Medulla oblongata (tissue), 1 donor: ENCODE results near the gene NGFR.
"Not testable (repeated sequence)": the region's sequence is repeated elsewhere in the genome, so short reads cannot be mapped to it uniquely, and the experiment has no call there.

ENCODE experiments used
- DNase-seq: peaks from one replicate; pipeline ENCODE4 v3.0.0-alpha.2; 2015; ENCODE audit errors: extremely low spot score

Gene NGFR

GRCh38 chr17:49496183-49496866 lies 1.2 kb downstream of the NGFR start:
- peak; percentile 68 for DNase-seq

DNA sequence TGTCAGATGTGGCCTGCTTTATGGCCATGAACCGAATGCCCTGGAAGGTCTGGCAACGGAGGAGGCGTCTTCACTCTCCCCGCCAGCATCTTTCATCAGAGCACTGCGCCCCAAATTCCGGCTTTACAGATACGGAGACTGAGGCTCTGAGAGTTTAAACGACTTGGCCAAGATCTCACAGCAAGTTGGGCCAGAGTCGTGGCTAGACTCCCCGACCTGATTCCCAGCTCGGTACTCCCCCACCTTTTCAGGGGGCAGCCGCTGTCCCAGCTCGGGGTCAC lies 1.7 kb downstream of the NGFR start:
- DNase-seq = no peak

- DNase-seq = no peak
These were observed 2.3 kb downstream of the NGFR start for GRCh38 chr17:49497148-49498028.

GRCh38 chr17:49498029-49498615 lies 3.0 kb downstream of the NGFR start:
- no peak for DNase-seq

DNA sequence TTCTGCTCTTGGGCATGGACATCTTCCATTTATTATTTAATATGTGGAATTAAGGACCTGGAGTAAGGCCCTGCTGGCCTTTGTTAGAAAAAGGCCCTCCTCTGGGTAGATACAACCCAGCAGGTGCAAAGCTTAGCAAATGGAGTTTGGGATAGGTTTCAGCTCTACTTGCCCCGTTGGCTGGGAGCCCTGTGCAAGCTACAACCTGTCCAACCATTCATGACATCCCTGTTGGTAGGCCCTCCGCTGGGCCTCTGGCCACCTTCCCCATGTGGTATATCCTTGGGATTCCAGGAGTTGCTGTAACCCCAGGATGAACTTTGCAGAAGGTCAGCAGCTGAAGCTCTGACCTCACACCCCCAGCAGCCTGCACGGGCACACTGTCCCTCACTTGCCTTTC lies 6.4 kb downstream of the NGFR start:
- DNase-seq = no peak

DNA sequence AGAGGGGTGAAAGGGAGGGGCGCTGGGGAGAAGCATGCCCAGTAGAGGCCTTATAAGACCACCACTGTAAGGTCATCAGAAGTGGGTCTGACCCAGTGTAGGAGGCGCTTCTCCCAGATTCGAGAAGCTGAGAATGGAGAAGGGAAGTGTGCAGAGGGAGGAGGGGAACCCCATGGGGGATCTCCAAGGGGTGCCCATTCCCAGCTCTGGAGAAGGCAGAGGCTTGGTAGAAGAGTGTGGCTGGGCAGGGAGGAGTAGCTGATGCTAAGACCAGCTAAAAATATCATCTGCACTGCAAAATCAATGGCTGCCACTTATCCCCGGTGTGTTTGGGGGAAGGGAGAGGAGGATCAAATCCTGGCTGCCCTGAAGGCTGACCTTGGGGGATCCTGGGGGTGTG lies 7.2 kb downstream of the NGFR start:
- DNase-seq = no peak

DNA sequence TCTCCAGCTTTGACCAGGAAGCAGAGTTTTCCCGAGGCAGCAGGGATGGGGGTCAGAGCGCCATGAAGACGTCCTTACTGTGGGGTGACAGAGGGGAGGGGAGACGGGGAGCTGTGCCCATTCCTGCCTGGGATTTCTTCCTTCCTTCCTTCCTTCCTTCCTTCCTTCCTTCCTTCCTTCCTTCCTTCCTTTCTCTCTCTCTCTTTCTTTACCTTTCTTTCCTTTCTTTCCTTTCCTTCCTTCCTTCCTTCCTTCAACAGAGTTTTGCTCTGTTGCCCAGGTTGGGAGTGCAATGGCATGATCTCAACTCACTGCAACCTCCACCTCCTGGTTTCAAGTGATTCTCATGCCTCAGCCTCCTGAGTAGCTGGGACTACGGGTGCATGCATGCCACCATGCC lies 7.6 kb downstream of the NGFR start:
- not testable (repeated sequence) for DNase-seq

DNA sequence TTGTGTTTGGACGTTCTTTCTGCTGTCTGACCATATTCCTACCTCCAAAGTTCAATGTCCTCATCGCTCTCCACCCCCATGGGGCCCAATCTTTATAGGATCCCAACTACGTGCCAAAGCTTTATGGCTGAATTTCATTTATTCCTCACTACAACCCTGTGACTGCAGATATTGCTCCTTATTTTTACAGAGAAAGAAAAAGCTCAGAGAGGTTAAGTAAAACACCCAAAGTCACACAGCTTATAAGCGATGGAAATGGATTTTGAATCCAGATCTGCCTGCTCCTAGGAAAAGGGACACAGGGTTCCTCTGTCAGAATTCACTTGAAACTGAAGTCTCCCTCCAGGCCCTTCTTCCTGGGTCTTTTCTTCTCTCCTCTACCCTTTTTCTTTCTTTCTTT lies 9.3 kb downstream of the NGFR start:
- no peak for DNase-seq

- no peak for DNase-seq
These were observed 10.8 kb downstream of the NGFR start for GRCh38 chr17:49505854-49506253.

DNA sequence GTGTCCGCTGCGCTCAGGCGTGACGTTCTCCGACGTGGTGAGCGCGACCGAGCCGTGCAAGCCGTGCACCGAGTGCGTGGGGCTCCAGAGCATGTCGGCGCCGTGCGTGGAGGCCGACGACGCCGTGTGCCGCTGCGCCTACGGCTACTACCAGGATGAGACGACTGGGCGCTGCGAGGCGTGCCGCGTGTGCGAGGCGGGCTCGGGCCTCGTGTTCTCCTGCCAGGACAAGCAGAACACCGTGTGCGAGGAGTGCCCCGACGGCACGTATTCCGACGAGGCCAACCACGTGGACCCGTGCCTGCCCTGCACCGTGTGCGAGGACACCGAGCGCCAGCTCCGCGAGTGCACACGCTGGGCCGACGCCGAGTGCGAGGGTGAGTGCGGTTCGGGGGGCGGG lies 11.2 kb downstream of the NGFR start:
- DNase-seq = no peak

DNA sequence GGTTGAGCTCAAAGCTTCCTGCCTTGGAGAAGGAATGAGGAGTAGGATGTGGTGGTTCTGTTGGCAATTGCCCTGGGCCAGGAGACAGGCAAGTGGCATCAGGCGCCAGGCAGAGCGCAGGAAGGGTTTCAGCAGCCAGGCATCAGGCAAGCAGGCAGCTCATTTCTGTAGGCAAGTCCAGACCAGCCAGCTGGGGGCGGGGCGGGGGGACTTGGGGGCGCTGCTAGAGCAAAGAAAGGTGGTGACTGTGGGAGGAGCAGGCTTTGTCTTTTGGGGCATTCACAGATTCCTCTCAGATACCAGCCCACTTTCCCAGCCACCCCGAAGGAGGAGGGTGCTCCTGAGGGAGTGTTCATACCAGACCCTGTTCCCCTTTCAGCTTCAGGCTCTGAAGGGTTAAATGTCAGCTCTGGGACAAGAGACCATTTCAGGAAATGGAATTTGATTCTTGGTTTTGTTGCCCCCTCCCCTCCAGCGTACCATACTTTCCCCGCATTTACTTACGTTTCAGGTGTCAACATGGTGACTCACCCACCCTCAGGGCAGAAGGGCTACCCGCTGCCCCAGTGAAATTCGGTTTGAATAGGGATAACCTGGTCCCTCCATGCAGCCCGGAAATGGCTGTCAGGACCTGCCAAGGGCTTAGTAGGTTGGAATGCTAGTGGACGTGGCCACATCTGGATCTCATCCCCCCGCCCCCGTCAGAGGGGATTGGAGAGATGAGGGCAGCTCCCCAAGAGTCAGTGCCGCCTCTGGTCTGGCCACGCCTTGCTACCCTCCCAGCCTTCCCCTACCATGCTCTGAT lies 13.2 kb downstream of the NGFR start:
- DNase-seq = no peak

- DNase-seq = no peak
These were observed 13.9 kb downstream of the NGFR start for GRCh38 chr17:49508866-49509587.

DNA sequence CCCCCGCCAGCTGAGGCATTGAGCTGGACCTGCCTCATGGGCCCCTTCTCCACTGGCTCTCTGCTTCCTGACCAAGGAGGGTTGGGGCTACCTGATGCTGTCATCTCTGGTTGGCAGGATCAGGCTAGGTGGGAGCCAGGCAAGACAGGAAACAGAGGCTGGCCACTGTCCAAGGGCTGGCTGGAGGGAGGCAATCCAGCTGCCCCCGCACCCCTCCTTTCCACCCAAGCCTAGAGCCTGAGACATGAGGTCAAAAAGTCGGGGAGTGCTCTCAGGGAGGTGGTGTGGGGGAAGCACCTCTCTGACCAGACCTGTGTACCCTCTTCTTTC lies 14.5 kb downstream of the NGFR start:
- DNase-seq = no peak

DNA sequence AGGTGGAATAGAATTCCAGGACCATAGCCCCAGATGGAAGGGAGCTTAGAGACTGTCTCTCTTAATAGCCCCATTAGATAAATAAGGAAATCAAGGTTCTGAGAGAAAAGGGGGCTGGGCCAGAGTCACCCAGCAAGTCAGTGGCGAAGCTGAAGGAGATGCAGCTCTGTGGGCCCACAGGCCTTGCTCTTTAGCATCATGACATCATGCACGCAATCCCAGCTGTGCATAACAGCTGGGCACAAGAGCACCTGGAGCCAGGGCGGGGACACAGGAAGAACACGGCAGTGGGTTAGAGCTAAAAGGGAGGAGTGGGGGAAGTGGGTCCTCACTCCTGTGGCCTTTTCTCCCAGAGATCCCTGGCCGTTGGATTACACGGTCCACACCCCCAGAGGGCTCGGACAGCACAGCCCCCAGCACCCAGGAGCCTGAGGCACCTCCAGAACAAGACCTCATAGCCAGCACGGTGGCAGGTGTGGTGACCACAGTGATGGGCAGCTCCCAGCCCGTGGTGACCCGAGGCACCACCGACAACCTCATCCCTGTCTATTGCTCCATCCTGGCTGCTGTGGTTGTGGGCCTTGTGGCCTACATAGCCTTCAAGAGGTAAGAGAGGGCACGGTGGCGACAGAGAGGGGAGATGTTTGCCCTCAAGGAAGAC lies 15.1 kb downstream of the NGFR start:
- DNase-seq = no peak

- DNase-seq = no peak
These were observed 15.6 kb downstream of the NGFR start for GRCh38 chr17:49510720-49511110.

DNA sequence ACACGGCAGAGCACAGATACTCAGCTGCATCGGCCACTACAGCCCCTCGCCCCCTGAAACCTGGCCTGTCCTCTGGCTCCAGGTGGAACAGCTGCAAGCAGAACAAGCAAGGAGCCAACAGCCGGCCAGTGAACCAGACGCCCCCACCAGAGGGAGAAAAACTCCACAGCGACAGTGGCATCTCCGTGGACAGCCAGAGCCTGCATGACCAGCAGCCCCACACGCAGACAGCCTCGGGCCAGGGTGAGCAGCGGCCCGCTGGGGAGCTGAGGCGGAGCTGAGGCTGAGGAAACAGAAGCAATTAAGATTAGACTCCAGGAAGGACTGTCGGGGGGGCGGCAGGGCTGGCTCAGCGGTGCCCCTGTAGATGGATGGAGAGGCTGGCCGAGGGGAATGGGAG lies 16.7 kb downstream of the NGFR start:
- no peak for DNase-seq

DNA sequence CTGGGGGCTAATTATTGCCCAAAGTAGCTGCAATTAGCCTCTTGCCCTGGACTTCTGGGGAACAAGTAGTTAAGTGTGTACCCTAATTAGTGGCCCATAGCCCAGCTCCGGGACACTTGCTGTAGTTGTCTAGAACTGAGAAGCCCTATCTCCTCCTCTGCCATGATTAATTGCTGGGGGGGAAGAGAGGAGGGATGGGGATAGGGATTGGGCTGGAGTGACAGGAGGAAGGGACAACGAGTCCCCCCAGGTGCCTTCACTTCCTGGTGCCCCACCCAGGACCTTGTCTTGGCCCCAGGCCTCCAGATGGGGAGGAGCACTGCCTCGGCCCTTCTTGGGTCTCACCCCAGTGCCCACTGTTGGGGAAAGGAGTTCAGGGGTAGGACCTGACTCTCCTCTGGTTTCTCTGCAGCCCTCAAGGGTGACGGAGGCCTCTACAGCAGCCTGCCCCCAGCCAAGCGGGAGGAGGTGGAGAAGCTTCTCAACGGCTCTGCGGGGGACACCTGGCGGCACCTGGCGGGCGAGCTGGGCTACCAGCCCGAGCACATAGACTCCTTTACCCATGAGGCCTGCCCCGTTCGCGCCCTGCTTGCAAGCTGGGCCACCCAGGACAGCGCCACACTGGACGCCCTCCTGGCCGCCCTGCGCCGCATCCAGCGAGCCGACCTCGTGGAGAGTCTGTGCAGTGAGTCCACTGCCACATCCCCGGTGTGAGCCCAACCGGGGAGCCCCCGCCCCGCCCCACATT lies 17.4 kb downstream of the NGFR start:
- DNase-seq = no peak

DNA sequence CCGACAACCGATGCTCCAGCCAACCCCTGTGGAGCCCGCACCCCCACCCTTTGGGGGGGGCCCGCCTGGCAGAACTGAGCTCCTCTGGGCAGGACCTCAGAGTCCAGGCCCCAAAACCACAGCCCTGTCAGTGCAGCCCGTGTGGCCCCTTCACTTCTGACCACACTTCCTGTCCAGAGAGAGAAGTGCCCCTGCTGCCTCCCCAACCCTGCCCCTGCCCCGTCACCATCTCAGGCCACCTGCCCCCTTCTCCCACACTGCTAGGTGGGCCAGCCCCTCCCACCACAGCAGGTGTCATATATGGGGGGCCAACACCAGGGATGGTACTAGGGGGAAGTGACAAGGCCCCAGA lies 17.9 kb downstream of the NGFR start:
- DNase-seq = no peak

DNA sequence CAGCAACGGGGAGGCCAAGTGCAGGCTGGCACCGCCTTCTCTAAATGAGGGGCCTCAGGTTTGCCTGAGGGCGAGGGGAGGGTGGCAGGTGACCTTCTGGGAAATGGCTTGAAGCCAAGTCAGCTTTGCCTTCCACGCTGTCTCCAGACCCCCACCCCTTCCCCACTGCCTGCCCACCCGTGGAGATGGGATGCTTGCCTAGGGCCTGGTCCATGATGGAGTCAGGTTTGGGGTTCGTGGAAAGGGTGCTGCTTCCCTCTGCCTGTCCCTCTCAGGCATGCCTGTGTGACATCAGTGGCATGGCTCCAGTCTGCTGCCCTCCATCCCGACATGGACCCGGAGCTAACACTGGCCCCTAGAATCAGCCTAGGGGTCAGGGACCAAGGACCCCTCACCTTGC lies 18.5 kb downstream of the NGFR start:
- DNase-seq = no peak

- no peak for DNase-seq
These were observed 19.1 kb downstream of the NGFR start for GRCh38 chr17:49514071-49514721.
